ENCODE data around the gene ME3.

ME3 gene

GRCh38 chr11:86486261-86487030, 186.0 kb downstream of the ME3 start:
- H3K27ac ChIP-seq = peak overlapping the region; percentile 45 to 65
- no peaks in the 10 kb centered on the region for H3K36me3 ChIP-seq
- H3K4me1 ChIP-seq = peaks cover 0 to 50% (median 20%) of the 10 kb centered on the region in 4 donors
- no peaks in the 10 kb centered on the region for H3K9me3 ChIP-seq
- DNase-seq = peak; percentile 64 to 84
- H3K27me3 ChIP-seq = no peaks in the 10 kb centered on the region
- TF ChIP-seq CTCF (IDR thresholded peaks at IDR 0.05) = no peak
- intact Hi-C loops (cut with DNase I; ENCODE audit: low total_unique reads) = loop anchor here (10.0 kb wide), 1 partner anchor 88 kb away; no protein-coding TSS in a partner anchor
- H3K4me3 ChIP-seq = no peak overlapping the region

- no peak overlapping the region for H3K4me3 ChIP-seq
- H3K27ac ChIP-seq = peak overlapping the region; percentile 45 to 65
- DNase-seq = no peak
- no peaks in the 10 kb centered on the region for H3K36me3 ChIP-seq
- TF ChIP-seq CTCF (IDR thresholded peaks at IDR 0.05) = no peak
- intact Hi-C loops (cut with DNase I; ENCODE audit: low total_unique reads) = loop anchor here (10.0 kb wide), 1 partner anchor 90 kb away; no protein-coding TSS in a partner anchor
- peaks cover 0 to 44% (median 20%) of the 10 kb centered on the region in 4 donors for H3K4me1 ChIP-seq
- H3K27me3 ChIP-seq = no peaks in the 10 kb centered on the region
- no peaks in the 10 kb centered on the region for H3K9me3 ChIP-seq
Observed at GRCh38 chr11:86484795-86485166, 187.6 kb downstream of the ME3 start.

- intact Hi-C loops (cut with DNase I; ENCODE audit: low total_unique reads) = loop anchor here (10.0 kb wide), 1 partner anchor 91 kb away; no protein-coding TSS in a partner anchor
- peak; percentile 82 to 86 for DNase-seq
- H3K27me3 ChIP-seq = no peaks in the 10 kb centered on the region
- no peaks in the 10 kb centered on the region for H3K9me3 ChIP-seq
- peaks cover 0 to 44% (median 20%) of the 10 kb centered on the region in 4 donors for H3K4me1 ChIP-seq
- no peak overlapping the region for H3K4me3 ChIP-seq
- peak overlapping the region; percentile 45 to 65 for H3K27ac ChIP-seq
- TF ChIP-seq CTCF (IDR thresholded peaks at IDR 0.05) = no peak
- no peaks in the 10 kb centered on the region for H3K36me3 ChIP-seq
Observed at GRCh38 chr11:86483940-86484794, 188.2 kb downstream of the ME3 start.

GRCh38 chr11:86483610-86483939, 188.8 kb downstream of the ME3 start:
- intact Hi-C loops (cut with DNase I; ENCODE audit: low total_unique reads) = loop anchor here (10.0 kb wide), 1 partner anchor 91 kb away; no protein-coding TSS in a partner anchor
- no peaks in the 10 kb centered on the region for H3K36me3 ChIP-seq
- TF ChIP-seq CTCF (IDR thresholded peaks at IDR 0.05) = no peak
- H3K9me3 ChIP-seq = no peaks in the 10 kb centered on the region
- H3K4me3 ChIP-seq = no peak overlapping the region
- peak overlapping the region; percentile 45 to 65 for H3K27ac ChIP-seq
- H3K4me1 ChIP-seq = peaks cover 0 to 44% (median 20%) of the 10 kb centered on the region in 4 donors
- DNase-seq = no peak
- no peaks in the 10 kb centered on the region for H3K27me3 ChIP-seq

- TF ChIP-seq CTCF (IDR thresholded peaks at IDR 0.05) = no peak
- H3K9me3 ChIP-seq = no peaks in the 10 kb centered on the region
- DNase-seq = no peak
- no peaks in the 10 kb centered on the region for H3K27me3 ChIP-seq
- peaks cover 0 to 53% (median 23%) of the 10 kb centered on the region in 4 donors for H3K4me1 ChIP-seq
- intact Hi-C loops (cut with DNase I; ENCODE audit: low total_unique reads) = loop anchor here (10.0 kb wide), 1 partner anchor 92 kb away; no protein-coding TSS in a partner anchor
- H3K4me3 ChIP-seq = no peak overlapping the region
- peak overlapping the region; percentile 45 to 65 for H3K27ac ChIP-seq
- H3K36me3 ChIP-seq = no peaks in the 10 kb centered on the region
Observed at GRCh38 chr11:86482692-86483091, 189.7 kb downstream of the ME3 start.
